Activated T-helper 17 cell treated with anti-CD3 and anti-CD28 coated beads, Interleukin-2, amount 50 U/mL, for 72 hours (primary cell): ENCODE data around the gene DNAJB12. TPM values are rescaled to one million over a fixed set of nuclear protein-coding genes. Genes with fewer than 3 reads are reported as not detected.
A peak's percentile ranks its signal among the peaks of the same experiment; 100 is the strongest.
"Not testable (repeated sequence)": the region's sequence is repeated elsewhere in the genome, so short reads cannot be mapped to it uniquely, and the experiment has no call there.

Experiments used
- ATAC-seq: fragments of 150-1000 bp; cut with Tn5 transposase; replicated peaks from 2 replicates; pipeline ENCODE4 v1.10.0; 2021; ENCODE audit warnings: mild to moderate bottlenecking, moderate library complexity
- H3K27ac Mint-ChIP-seq: one replicate; pipeline ENCODE4 v1.8.0; 2022; ENCODE audit warnings: mixed read lengths
- H3K27me3 Mint-ChIP-seq: one replicate; pipeline ENCODE4 v1.8.0; 2022; ENCODE audit warnings: mixed read lengths
- H3K36me3 Mint-ChIP-seq: one replicate; pipeline ENCODE4 v1.8.0; 2022; ENCODE audit warnings: low read depth, mild to moderate bottlenecking, mixed read lengths
- H3K4me1 Mint-ChIP-seq: one replicate; pipeline ENCODE4 v1.8.0; 2022; ENCODE audit warnings: mixed read lengths
- H3K4me3 Mint-ChIP-seq: one replicate; pipeline ENCODE4 v1.8.0; 2022; ENCODE audit warnings: mild to moderate bottlenecking, mixed read lengths
- H3K9me3 Mint-ChIP-seq: one replicate; pipeline ENCODE4 v1.8.0; 2022; ENCODE audit warnings: mixed read lengths
- total RNA-seq, 2 donors: library from RNA; stranded (reverse); gene quantifications; one replicate each; pipeline ENCODE4 v1.2.3, GENCODE V29; 2022

The DNAJB12 gene
- total RNA-seq: 10 to 100 TPM; 32.0 to 35.9 TPM

DNA sequence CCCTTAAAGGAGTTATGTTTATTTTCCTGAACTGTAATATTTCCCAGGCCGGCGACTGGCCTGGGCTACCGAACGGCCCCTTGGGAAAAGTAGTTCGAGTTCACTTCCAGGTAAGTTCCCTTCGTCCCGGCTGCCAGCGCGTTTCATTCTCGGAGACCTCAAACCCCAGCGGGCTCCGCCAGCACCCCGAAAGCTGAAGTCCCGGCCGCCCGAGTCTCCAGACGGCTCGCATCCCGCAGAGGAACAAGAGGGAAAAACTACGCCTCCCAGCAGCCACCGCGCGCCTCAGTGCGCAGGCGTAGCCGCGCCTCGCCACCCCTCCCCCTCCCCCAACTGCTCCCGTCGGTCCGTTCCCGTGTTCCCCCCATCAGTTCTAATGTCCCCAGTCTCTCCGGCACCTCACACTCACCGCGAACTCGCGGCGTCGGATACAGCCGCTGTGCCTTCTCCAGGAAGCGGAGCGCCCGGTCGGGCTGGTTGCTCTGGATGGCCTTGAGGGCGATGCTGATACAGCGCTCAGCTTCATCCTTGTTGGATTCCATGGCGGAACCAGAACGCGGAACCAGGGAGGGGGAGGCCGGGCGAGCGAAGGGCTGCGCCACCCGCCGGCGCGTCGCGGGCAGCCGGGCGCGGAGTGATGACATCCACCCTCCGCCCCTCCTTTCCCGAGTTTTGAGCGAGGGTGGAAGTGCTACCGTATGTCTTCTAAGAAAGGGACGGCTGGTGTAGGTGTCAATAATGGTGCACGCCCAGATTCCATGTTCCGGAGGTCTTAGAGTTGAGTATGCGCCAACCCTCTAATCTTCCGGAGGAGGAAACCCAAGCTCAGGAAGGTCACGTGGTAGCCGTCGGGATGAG is at the start of gene DNAJB12:
Gene DNAJB12 (minus strand): TSS at position 564 of the 858 bp plus-strand sequence. CDS start 22 bp downstream, at position 542.
- no peaks in the 10 kb centered on the region for H3K27me3 Mint-ChIP-seq
- peaks cover 50% of the 10 kb centered on the region for H3K36me3 Mint-ChIP-seq
- peak within 1 kb of the TSS; percentile 90 for H3K4me3 Mint-ChIP-seq
- no peaks in the 10 kb centered on the region for H3K9me3 Mint-ChIP-seq
- peak within 1 kb of the TSS; percentile 95 for H3K27ac Mint-ChIP-seq
- peaks cover 18% of the 10 kb centered on the region for H3K4me1 Mint-ChIP-seq
- peak; percentile 85 for ATAC-seq

DNA sequence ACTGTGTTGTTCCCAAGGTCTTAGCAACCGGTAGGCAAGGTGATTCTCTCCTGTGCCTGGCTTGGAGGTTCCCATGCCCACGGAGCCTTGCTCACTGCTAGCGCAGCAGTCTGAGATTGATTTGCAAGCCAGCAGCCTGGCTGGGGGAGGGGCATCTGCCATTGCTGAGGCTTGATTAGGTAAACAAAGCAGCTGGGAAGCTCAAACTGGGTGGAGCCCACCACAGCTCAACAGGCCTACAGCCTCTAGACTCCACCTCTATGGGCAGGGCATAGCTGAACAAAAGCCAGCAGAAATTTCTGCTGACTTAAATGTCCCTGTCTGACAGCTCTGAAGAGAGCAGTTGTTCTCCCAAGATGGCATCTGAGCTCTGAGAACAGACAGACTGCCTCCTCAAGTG is 40.9 kb upstream of the DNAJB12 start:
- H3K27me3 Mint-ChIP-seq, H3K4me3 Mint-ChIP-seq, ATAC-seq, H3K36me3 Mint-ChIP-seq, H3K9me3 Mint-ChIP-seq, H3K4me1 Mint-ChIP-seq, H3K27ac Mint-ChIP-seq: not testable (repeated sequence)

DNA sequence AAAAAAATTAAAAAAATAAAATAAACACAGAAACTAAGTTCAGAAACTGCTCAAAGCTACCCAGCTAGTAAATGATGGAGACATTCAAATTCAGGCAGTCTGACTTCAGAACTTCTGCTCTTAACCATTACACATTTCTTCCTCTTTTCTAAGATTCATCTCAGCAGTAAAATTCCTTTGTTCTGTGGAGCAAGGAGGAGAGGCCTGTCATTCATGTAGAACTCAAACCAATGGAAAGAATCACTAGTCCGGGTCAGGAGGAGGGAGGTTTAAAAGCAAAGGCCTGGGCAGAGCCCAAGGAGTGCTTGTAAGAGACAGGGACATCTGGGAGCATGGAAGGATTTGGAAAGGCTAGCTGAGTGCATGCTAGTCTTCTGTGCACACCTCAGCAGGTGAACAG is 37.9 kb upstream of the DNAJB12 start:
- no peak overlapping the region for H3K27ac Mint-ChIP-seq
- no peaks in the 10 kb centered on the region for H3K4me1 Mint-ChIP-seq

DNA sequence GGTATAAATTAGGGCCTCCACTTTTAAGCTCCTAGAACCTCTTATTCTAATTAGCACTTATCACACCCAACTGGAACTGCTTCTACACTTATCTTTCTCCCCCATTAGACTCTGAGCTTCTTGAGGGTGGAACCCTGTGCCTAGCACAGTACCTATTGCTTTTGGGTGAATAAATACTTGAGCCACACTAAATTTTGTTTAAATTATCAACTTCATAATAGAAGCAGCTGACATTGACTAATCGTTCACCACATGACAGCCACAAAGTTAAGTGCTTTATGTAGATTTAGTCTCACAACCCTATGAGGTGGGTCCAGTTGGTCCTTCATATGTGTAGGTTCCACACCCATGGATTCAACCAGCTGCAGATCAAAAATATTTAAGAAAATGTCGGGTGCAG is 36.0 kb upstream of the DNAJB12 start:
- ATAC-seq: no peak
- Mint-ChIP-seq H3K36me3 (peaks cover 5% of the 10 kb centered on the region), H3K27ac (no peak overlapping the region), H3K4me1 (no peaks in the 10 kb centered on the region), H3K9me3 (no peaks in the 10 kb centered on the region), H3K27me3 (no peaks in the 10 kb centered on the region), H3K4me3 (no peak overlapping the region)

More for the DNA sequence above, 37.9 kb upstream of the DNAJB12 start:
- no peaks in the 10 kb centered on the region for H3K27me3 Mint-ChIP-seq
- peaks cover 5% of the 10 kb centered on the region for H3K36me3 Mint-ChIP-seq
- H3K4me3 Mint-ChIP-seq: no peak overlapping the region
- no peak for ATAC-seq
- no peaks in the 10 kb centered on the region for H3K9me3 Mint-ChIP-seq

DNA sequence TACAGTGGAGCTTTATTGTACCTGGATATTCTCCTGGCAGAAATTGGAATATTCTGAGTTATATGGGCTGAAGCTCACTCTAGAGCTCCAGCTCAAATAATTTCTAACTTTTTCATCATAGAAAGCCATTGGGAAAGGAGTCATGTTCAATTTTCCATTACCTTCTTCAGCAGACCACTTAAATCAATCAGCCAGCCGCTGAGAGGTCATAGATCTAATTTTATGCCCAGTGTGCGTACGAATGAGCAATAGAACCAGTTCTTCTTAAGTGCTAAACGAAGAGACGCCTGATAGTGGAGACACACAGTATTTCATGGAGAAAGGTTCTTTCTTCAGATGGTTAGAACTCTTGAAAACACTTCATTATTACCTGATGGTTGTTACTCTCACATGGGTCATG is 35.0 kb upstream of the DNAJB12 start:
- Mint-ChIP-seq H3K9me3 (no peaks in the 10 kb centered on the region), H3K27ac (no peak overlapping the region), H3K4me1 (no peaks in the 10 kb centered on the region), H3K27me3 (no peaks in the 10 kb centered on the region), H3K36me3 (peaks cover 5% of the 10 kb centered on the region), H3K4me3 (no peak overlapping the region)
- no peak for ATAC-seq

DNA sequence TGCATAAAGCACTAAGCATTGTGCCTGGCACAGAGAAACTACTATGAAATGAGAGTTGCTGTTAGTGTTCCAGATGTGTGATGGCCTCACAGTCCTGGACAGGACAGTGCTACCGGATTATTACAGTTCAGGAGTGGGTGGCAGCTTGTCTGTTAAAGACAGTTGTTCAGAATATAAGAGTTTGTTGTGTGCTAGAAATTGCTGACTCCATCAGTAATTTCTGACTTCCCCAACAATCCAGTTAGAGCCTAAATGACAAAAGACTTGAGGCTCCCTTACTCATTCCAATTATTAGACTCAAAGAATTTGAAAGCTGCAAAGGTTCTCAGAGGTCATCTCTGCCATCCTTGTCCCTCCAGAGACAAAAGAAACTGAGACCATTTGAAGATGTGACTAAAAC is 34.3 kb upstream of the DNAJB12 start:
- H3K27ac Mint-ChIP-seq: no peak overlapping the region
- no peak overlapping the region for H3K4me3 Mint-ChIP-seq
- H3K9me3 Mint-ChIP-seq: no peaks in the 10 kb centered on the region
- no peaks in the 10 kb centered on the region for H3K27me3 Mint-ChIP-seq
- no peaks in the 10 kb centered on the region for H3K4me1 Mint-ChIP-seq
- no peak for ATAC-seq
- peaks cover 5% of the 10 kb centered on the region for H3K36me3 Mint-ChIP-seq

DNA sequence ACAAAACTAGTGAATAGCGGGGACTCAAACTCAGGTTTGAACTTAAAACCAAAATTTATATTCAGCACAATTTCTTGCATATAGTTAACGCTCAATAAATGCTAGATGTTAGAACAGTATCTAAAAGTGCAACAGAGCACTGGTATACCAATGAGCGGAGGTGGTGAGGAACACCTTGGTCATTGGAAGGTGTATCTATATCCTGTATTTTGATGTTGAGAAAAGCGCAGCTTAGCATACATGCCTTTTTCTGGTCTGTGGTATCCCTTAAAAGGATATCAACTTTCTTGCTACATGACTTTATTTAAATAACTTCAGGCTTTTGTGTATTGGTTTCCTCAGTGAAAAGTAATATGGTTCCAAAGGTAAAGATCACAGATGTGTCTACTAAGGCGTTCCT is 33.3 kb upstream of the DNAJB12 start:
- ATAC-seq: no peak
- no peak overlapping the region for H3K4me3 Mint-ChIP-seq
- peaks cover 5% of the 10 kb centered on the region for H3K36me3 Mint-ChIP-seq
- no peaks in the 10 kb centered on the region for H3K27me3 Mint-ChIP-seq
- H3K27ac Mint-ChIP-seq: no peak overlapping the region
- no peaks in the 10 kb centered on the region for H3K4me1 Mint-ChIP-seq
- H3K9me3 Mint-ChIP-seq: no peaks in the 10 kb centered on the region

DNA sequence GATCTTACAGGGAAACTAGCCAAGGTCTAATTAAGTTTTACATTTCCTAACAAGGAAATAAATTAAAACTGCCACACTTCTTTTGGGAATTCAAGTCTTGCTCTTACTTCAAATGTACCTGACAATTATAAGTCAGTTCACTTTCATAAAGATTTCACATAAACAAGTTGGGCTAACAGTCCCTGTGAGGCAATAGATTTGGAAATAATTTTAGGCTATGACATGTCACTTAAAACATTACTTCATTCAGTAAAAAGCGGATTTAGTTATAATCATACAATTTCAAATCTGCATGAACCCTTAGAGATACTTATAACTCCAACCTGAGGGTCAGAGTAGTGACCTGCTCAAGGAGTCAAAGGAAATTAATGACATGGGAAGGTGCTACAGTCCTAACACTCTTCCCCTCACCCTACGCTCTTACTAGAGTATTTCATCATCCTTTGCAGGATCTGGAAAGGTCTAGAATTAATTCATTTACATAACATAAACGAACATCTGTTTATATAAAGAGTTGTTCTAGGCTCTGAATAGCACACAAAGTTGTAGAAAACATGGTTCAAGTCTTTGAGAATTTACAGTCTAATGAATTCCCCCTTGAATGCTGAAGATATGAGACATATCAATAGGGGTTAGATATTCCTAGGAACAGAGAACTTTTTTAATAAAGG is 32.3 kb upstream of the DNAJB12 start:
- ATAC-seq: no peak
- no peak overlapping the region for H3K4me3 Mint-ChIP-seq
- H3K36me3 Mint-ChIP-seq: peaks cover 5% of the 10 kb centered on the region
- H3K4me1 Mint-ChIP-seq: no peaks in the 10 kb centered on the region
- no peaks in the 10 kb centered on the region for H3K27me3 Mint-ChIP-seq
- no peaks in the 10 kb centered on the region for H3K9me3 Mint-ChIP-seq
- no peak overlapping the region for H3K27ac Mint-ChIP-seq

DNA sequence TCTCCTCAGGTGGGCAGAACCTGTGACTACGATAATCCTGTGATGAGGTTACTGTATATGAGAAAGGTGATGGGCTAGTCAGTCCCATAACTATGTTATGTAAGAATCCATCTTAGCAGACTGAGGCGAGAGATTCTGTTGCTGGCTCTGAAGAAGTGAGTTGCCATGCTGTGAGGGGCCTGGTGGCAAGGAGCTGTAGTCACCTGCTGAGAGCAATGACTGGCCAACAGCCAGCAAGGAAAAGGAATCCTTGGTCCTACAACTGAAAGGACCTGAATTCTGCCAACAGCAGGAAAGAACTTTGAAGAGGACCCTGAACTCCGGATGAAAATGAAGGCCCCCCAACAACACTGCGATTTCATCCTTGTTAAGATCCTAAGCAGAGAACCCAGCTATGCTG is 31.0 kb upstream of the DNAJB12 start:
- Mint-ChIP-seq H3K36me3 (peaks cover 5% of the 10 kb centered on the region), H3K4me1 (no peaks in the 10 kb centered on the region), H3K27me3 (no peaks in the 10 kb centered on the region), H3K9me3 (no peaks in the 10 kb centered on the region), H3K4me3 (no peak overlapping the region), H3K27ac (no peak overlapping the region)
- ATAC-seq: no peak

DNA sequence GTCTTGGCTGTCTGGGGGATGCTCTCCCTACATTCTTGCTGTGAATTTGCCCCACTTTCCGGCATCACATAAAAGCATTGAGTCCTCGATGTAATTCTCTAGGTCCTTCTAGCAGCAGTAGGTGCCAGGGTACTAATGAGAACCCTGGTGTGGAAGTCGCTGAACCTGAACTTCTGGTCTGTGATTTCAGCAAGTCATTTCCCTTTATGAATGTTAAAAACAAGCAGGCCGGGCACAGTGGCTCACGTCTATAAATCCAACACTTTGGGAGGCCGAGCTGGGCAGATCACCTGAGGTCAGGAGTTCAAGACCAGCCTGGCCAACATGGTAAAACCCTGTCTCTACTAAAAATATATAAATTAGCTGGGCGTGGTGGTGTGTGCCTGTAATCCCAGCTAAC is 30.3 kb upstream of the DNAJB12 start:
- not testable (repeated sequence) for H3K27me3 Mint-ChIP-seq, H3K9me3 Mint-ChIP-seq, H3K27ac Mint-ChIP-seq, H3K4me1 Mint-ChIP-seq, H3K4me3 Mint-ChIP-seq, H3K36me3 Mint-ChIP-seq, ATAC-seq

DNA sequence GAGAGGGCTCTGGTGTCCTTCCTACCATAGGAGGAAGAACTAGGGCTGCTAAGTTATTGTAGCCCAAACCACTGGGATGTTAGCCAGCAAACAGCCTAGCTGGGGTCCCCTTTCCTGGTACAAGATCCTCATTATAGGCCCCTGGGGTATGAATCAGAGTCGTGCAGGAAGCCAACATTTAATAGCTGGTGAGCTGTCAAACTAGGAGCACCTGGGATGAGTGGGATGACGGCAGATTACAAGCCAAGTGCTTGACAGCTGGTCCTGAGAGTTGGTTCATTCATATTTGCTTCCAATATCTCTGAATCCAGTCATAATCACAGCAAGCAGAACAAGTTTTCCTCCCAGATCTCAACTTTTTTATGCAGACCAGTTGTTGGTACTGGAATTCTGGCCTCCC is 25.1 kb upstream of the DNAJB12 start:
- peaks cover 8% of the 10 kb centered on the region for H3K4me1 Mint-ChIP-seq
- ATAC-seq: no peak
- H3K9me3 Mint-ChIP-seq: no peaks in the 10 kb centered on the region
- no peaks in the 10 kb centered on the region for H3K36me3 Mint-ChIP-seq
- no peaks in the 10 kb centered on the region for H3K27me3 Mint-ChIP-seq
- no peak overlapping the region for H3K27ac Mint-ChIP-seq
- H3K4me3 Mint-ChIP-seq: no peak overlapping the region

DNA sequence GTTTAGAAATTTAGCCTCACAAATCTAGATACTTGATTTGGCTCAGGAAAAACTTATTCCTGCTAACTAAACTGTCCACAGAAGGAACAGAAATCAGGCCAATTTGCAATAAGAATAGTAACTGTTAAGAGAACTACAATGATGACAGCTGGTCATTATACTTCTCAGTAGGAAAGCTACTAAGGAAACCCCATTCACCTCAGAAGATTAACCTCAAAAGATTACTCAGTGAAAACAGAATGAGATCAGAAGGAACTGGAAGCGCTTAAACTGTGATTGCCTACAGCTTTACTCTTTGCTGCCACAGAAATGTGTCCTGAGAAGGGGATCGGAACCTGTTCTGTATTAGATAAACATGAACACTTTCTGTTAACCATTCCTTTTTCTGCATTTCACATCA is 24.3 kb upstream of the DNAJB12 start:
- H3K27ac Mint-ChIP-seq: peak overlapping the region; percentile 43
- H3K4me3 Mint-ChIP-seq: no peak overlapping the region
- peak; percentile 87 for ATAC-seq
- H3K4me1 Mint-ChIP-seq: peaks cover 8% of the 10 kb centered on the region
- no peaks in the 10 kb centered on the region for H3K9me3 Mint-ChIP-seq
- no peaks in the 10 kb centered on the region for H3K27me3 Mint-ChIP-seq
- no peaks in the 10 kb centered on the region for H3K36me3 Mint-ChIP-seq

DNA sequence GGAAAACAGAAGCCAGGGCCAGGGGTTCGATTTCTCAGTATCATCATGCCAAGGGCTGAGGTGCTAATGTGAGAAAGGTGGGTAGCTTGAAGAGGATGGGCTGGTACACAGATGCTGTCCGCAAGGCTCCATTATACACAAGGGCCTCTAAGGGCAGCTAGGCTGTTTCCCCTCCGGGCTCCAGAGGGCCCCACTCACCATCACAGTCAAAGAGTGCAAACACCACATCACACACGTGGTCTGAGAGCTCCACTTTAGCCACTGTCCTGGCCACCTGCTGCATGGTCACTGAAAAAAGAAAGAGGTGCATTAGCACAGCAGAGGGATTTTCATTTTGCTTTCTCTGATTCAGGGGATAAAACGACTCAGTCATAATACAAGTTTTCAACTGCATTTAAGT is 20.9 kb upstream of the DNAJB12 start:
- Mint-ChIP-seq H3K27ac (no peak overlapping the region), H3K27me3 (no peaks in the 10 kb centered on the region), H3K4me1 (peaks cover 8% of the 10 kb centered on the region), H3K9me3 (no peaks in the 10 kb centered on the region), H3K36me3 (no peaks in the 10 kb centered on the region), H3K4me3 (no peak overlapping the region)
- ATAC-seq: no peak

DNA sequence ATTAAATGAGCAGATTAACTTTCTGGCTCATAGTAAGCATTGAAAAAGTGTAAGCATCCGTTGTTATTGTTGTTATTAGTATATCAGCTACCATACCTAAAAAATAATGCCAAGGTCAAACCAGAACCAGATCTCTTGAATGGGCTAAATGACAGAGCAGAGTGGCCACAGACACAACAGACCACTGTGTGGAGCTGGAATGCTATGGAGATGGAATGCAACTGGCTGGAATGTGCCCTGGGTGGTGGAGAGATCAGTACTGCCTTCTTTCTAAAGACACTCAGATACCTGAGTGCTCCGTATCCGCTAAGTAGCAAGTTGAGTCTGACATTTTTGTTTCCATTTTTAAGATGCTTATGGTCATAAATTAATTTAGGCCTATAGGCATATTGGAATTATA is 20.5 kb upstream of the DNAJB12 start:
- Mint-ChIP-seq H3K9me3 (no peaks in the 10 kb centered on the region), H3K4me3 (no peak overlapping the region), H3K27ac (no peak overlapping the region), H3K36me3 (no peaks in the 10 kb centered on the region), H3K27me3 (no peaks in the 10 kb centered on the region), H3K4me1 (peaks cover 12% of the 10 kb centered on the region)
- ATAC-seq: no peak

DNA sequence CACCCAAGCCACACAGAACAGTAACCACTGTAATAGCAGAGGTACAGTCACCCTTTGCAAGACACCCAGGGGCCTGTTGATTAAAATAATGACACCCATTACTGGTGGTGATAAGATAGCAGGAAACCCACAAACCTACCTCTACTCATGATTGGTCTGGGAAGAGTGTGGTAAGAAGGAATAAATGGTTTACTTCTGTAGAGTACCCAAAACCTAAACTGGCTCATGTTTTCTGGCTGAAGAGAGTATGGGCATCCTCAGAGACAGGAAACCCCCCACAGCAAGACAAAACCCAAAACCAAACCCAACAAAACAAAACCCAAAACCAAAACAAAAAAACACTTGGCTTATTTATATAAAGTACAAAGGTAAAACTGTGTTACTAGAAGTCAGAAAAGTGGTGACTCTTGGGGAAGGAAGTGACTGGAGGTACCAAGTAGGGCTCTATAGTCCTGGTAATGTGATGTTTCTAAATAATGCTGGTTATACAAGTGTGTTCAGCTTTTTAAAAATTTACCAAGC is 15.5 kb upstream of the DNAJB12 start:
- Mint-ChIP-seq H3K27ac (peak overlapping the region; percentile 83), H3K9me3 (no peaks in the 10 kb centered on the region), H3K27me3 (no peaks in the 10 kb centered on the region), H3K36me3 (no peaks in the 10 kb centered on the region), H3K4me3 (peak overlapping the region; percentile 50), H3K4me1 (peaks cover 20% of the 10 kb centered on the region)
- peak; percentile 94 for ATAC-seq
